Stimulated activated CD8-positive, alpha-beta memory T cell treated with anti-CD3 and anti-CD28 coated beads, Interleukin-15, amount 100 ng/mL, for 4 hours (primary cell): ENCODE measurements around the gene RUSF1.
"Not testable (repeated sequence)": the region's sequence is repeated elsewhere in the genome, so short reads cannot be mapped to it uniquely, and the experiment has no call there.

Source experiments
- DNase-seq, 2 donors: peaks; one replicate each; pipeline ENCODE4 v3.0.0-alpha.2; 2020; ENCODE audit warnings: low read depth in 2 of 2

RUSF1 gene

GRCh38 chr16:31507929-31508705 is at the start of gene RUSF1:
Gene RUSF1, minus strand, starts transcription at chr16:31508391. Its CDS starts 18 bp downstream, at chr16:31508373.
- peak; percentile 47 to 63 for DNase-seq

GRCh38 chr16:31542763-31543162 is 34.6 kb upstream of the RUSF1 start:
- DNase-seq: no peak

GRCh38 chr16:31539762-31540161 is 31.6 kb upstream of the RUSF1 start:
- DNase-seq: not testable (repeated sequence)

- not testable (repeated sequence) for DNase-seq
These were observed 30.0 kb upstream of the RUSF1 start for GRCh38 chr16:31538243-31538598.

GRCh38 chr16:31537362-31538242 is 29.4 kb upstream of the RUSF1 start:
- DNase-seq: no peak

- no peak for DNase-seq
These were observed 28.7 kb upstream of the RUSF1 start for GRCh38 chr16:31536804-31537361.

GRCh38 chr16:31535737-31536136 is 27.5 kb upstream of the RUSF1 start:
- DNase-seq: no peak

GRCh38 chr16:31532896-31533295 is 24.7 kb upstream of the RUSF1 start:
- no peak for DNase-seq

- no peak for DNase-seq
These were observed 23.9 kb upstream of the RUSF1 start for GRCh38 chr16:31532120-31532519.

- DNase-seq: no peak
These were observed 22.9 kb upstream of the RUSF1 start for GRCh38 chr16:31531096-31531495.

GRCh38 chr16:31530405-31530804 is 22.2 kb upstream of the RUSF1 start:
- no peak for DNase-seq

GRCh38 chr16:31529937-31530312 is 21.7 kb upstream of the RUSF1 start:
- DNase-seq: no peak

- DNase-seq: no peak
These were observed 21.1 kb upstream of the RUSF1 start for GRCh38 chr16:31529108-31529936.

GRCh38 chr16:31528523-31529107 is 20.4 kb upstream of the RUSF1 start:
- no peak for DNase-seq

- DNase-seq: no peak
These were observed 19.6 kb upstream of the RUSF1 start, which contains the start of gene AHSP for GRCh38 chr16:31527734-31528274. Gene AHSP, plus strand, starts transcription at chr16:31527900. Its CDS starts 240 bp downstream, at chr16:31528140.

GRCh38 chr16:31525113-31525512 is 16.9 kb upstream of the RUSF1 start:
- no peak for DNase-seq

GRCh38 chr16:31523768-31524167 is 15.6 kb upstream of the RUSF1 start:
- not testable (repeated sequence) for DNase-seq

GRCh38 chr16:31522071-31522470 is 13.9 kb upstream of the RUSF1 start:
- no peak for DNase-seq

- no peak for DNase-seq
These were observed 13.2 kb upstream of the RUSF1 start for GRCh38 chr16:31521368-31521767.

- no peak for DNase-seq
These were observed 11.7 kb upstream of the RUSF1 start for GRCh38 chr16:31519759-31520431.
